HEK293 (cell line): ENCODE data around the gene ALMS1.

Experiments used
- CTCF ChIP-seq: fragments of 450-650 bp; formaldehyde crosslinking; IDR thresholded peaks from 2 replicates; pipeline ENCODE4 v1.5.1; 2016; ENCODE audit warnings: missing biosample characterization, missing genetic modification characterization
- HOXA7 ChIP-seq: sonication (generic); formaldehyde crosslinking; IDR thresholded peaks from 2 replicates; pipeline ENCODE4 v1.8.1; 2022; ENCODE audit warnings: missing genetic modification reagents, borderline replicate concordance
- PRDM6 ChIP-seq: fragments of 450-650 bp; formaldehyde crosslinking; IDR thresholded peaks from 2 replicates; pipeline ENCODE4 v1.5.1; 2017; ENCODE audit warnings: missing biosample characterization, missing genetic modification characterization
- SP2 ChIP-seq: fragments of 450-650 bp; formaldehyde crosslinking; IDR thresholded peaks from 2 replicates; pipeline ENCODE4 v1.5.1; 2016; ENCODE audit warnings: missing biosample characterization, missing genetic modification characterization
- ZFP3 ChIP-seq: fragments of 450-650 bp; formaldehyde crosslinking; IDR thresholded peaks from 2 replicates; pipeline ENCODE4 v1.5.1; 2016; ENCODE audit warnings: low read depth, missing biosample characterization, missing genetic modification characterization
- ZNF518A ChIP-seq: fragments of 450-650 bp; formaldehyde crosslinking; conservative IDR thresholded peaks from 2 replicates; pipeline ENCODE4 v1.5.1; 2016; ENCODE audit warnings: low read depth, missing biosample characterization, missing genetic modification characterization

DNA sequence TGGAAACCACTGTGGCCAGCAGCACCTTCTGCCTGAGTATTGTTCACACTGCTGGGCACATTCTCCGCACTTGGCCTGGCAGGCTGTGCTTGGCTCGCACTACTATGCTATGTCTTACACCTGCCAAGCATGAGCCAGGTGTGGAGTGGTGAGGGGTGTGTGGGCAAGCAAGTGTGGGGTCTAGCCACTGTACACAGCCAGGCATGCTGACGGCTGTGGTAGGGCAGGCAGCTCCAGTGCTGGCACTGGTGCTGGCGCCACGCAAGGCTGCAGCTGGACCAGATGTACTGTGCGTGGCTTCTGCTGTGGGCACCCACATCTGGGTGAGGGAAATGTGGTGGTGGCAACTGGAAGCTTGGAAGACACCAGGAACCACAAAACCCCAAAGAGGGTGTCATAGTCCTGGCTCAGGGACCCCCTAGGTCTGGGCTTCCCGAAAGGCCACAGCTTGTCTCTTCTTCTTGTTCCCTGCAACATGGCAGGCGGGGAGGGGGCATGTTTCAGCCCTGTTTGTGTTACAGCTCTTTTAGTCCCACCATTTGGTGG is 101.5 kb downstream of the ALMS1 start:
- no peak for TF ChIP-seq ZFP3 (tag by site-specific recombination)
- no peak for TF ChIP-seq ZNF518A (tag by site-specific recombination)
- TF ChIP-seq CTCF, result no peak
- no peak for TF ChIP-seq PRDM6
- no peak for TF ChIP-seq SP2 (tag by site-specific recombination)
- no peak for TF ChIP-seq HOXA7
